RWPE1 (cell line): ENCODE results near the gene PDLIM4.

ENCODE experiments used
- CTCF ChIA-PET: fragments of 350-600 bp; sonication (Branson Sonifier 250); formaldehyde crosslinking; extraction: SDS; loops from one replicate; lab custom pipeline; 2021; lab: Yijun Ruan, JAX
- POLR2A ChIA-PET: fragments of 400-600 bp; formaldehyde crosslinking; extraction: SDS; loops from one replicate; lab custom pipeline; 2020; ENCODE audit warnings: antibody characterized with exemption; ENCODE audit not compliant: low non-redundant PET; lab: Yijun Ruan, JAX
- DNase-seq: peaks from one replicate; pipeline ENCODE4 v3.0.0; 2012; ENCODE audit warnings: low spot score
- H3K27ac ChIP-seq: fragments of 450-650 bp; 2 replicates; pipeline ENCODE4 v1.5.1; 2017
- CTCF ChIP-seq: fragments of 450-650 bp; conservative IDR thresholded peaks from 2 replicates; pipeline ENCODE4 v1.5.1; 2017; ENCODE audit warnings: low read depth, mild to moderate bottlenecking

Gene PDLIM4

GRCh38 chr5:132271251-132272246, 14.1 kb downstream of the PDLIM4 start:
- H3K27ac ChIP-seq = peak overlapping the region; percentile 98
- no peak for DNase-seq
- ChIA-PET CTCF (interaction anchor here (0.6 to 2.5 kb wide), 9 partner anchors 9 to 230 kb away, joined by 3 to 16 read pairs (median 4); partner anchors contain the start of gene SLC22A4), POLR2A (no interaction called here)
- no peak for TF ChIP-seq CTCF

GRCh38 chr5:132272311-132273210, 15.1 kb downstream of the PDLIM4 start:
- DNase-seq = peak; percentile 60
- ChIA-PET CTCF (interaction anchor here (0.6 to 2.5 kb wide), 18 partner anchors 10 to 229 kb away, joined by 3 to 16 read pairs (median 4); partner anchors contain the start of gene SLC22A4), POLR2A (interaction anchor here (0.5 kb wide), 1 partner anchor 212 kb away, joined by 3 read pairs; no protein-coding TSS in a partner anchor)
- peak overlapping the region; percentile 98 for H3K27ac ChIP-seq
- TF ChIP-seq CTCF = peak; percentile 93

GRCh38 chr5:132273631-132274030, 16.1 kb downstream of the PDLIM4 start:
- no peak for TF ChIP-seq CTCF
- DNase-seq = no peak
- H3K27ac ChIP-seq = peak overlapping the region; percentile 62
- ChIA-PET CTCF (interaction anchor here (0.6 to 2.5 kb wide), 4 partner anchors 12 to 31 kb away, joined by 3 to 16 read pairs (median 7); no protein-coding TSS in a partner anchor), POLR2A (no interaction called here)

- TF ChIP-seq CTCF = no peak
- POLR2A ChIA-PET = no interaction called here
- CTCF ChIA-PET = interaction anchor here (0.6 to 0.7 kb wide), 2 partner anchors 95 to 1615 kb away, joined by 3 to 5 read pairs; no protein-coding TSS in a partner anchor
- H3K27ac ChIP-seq = peak overlapping the region; percentile 62
- no peak for DNase-seq
Observed at GRCh38 chr5:132274050-132274792, 16.7 kb downstream of the PDLIM4 start.

- peak overlapping the region; percentile 62 for H3K27ac ChIP-seq
- POLR2A ChIA-PET = no interaction called here
- DNase-seq = no peak
- no peak for TF ChIP-seq CTCF
- CTCF ChIA-PET = interaction anchor here (0.6 to 1.3 kb wide), 3 partner anchors 29 to 108 kb away, joined by 3 to 7 read pairs (median 3); no protein-coding TSS in a partner anchor
Observed at GRCh38 chr5:132275367-132276220, 18.1 kb downstream of the PDLIM4 start.
